Suprapubic skin (tissue), 3 donors: ENCODE data around the gene BMP10.

Experiments used
- EP300 ChIP-seq: sonication (generic); formaldehyde crosslinking; IDR thresholded peaks from one replicate; pipeline ENCODE4 v1.6.1; 2017; ENCODE audit warnings: antibody characterized with exemption
- POLR2A ChIP-seq, 2 donors: fragments of 450-650 bp; IDR thresholded peaks; one replicate each; pipeline ENCODE4 v1.6.1; 2017; ENCODE audit warnings: antibody characterized with exemption in 2 of 2, mild to moderate bottlenecking in 2 of 2, moderate library complexity in 2 of 2
- TF ChIP-seq, protein P1 (sequence below), 2 donors: fragments of 200-600 bp in 1 of 2; fragments of 450-650 bp in 1 of 2; sonication (generic) in 1 of 2; IDR thresholded peaks; one replicate each; pipeline ENCODE4 v1.5.1; 2016 to 2019; ENCODE audit warnings: antibody characterized with exemption in 2 of 2, mild to moderate bottlenecking in 1 of 2, moderate library complexity in 1 of 2

DNA sequence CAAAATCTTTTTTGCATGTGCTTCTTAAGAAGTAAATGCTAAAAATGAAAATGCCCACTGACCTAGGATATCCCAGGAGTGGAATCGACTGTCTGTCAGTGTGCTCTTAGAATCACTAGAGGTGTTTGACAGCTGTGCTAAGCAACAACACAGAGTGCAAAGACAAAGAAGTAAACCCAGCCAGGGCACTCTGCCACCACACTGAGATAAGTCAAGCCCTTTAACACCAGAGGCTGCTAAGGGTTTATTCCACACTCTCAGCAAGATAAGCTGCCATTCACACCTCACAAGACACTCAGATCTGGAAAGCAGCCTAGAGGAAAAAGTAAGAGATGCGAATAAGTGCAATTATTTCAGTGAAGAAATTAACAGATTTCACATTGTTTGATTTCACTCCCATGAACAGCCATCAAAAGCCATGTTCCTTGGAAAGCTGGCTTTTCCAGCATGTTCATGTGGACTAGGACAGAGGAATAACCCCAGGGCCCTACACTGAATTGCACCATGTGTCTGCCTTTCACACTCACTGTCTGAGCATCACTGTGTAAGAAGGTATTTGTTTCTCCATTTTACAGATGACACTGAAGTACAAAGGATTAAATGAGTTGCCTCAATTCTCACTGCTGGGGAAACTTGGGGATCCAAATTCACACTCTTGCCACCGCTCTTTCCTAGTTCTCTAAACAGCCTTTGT is 6.0 kb upstream of the BMP10 start:
- TF ChIP-seq, protein P1, sequence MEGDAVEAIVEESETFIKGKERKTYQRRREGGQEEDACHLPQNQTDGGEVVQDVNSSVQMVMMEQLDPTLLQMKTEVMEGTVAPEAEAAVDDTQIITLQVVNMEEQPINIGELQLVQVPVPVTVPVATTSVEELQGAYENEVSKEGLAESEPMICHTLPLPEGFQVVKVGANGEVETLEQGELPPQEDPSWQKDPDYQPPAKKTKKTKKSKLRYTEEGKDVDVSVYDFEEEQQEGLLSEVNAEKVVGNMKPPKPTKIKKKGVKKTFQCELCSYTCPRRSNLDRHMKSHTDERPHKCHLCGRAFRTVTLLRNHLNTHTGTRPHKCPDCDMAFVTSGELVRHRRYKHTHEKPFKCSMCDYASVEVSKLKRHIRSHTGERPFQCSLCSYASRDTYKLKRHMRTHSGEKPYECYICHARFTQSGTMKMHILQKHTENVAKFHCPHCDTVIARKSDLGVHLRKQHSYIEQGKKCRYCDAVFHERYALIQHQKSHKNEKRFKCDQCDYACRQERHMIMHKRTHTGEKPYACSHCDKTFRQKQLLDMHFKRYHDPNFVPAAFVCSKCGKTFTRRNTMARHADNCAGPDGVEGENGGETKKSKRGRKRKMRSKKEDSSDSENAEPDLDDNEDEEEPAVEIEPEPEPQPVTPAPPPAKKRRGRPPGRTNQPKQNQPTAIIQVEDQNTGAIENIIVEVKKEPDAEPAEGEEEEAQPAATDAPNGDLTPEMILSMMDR (IDR thresholded peaks at IDR 0.05): no peak
- TF ChIP-seq POLR2A (IDR thresholded peaks at IDR 0.05) (no peak), EP300 (no peak)
